HG03196 (cell line): ENCODE results near the gene PID1.

Source experiments
- ATAC-seq: cut with Tn5 transposase; IDR thresholded peaks from one replicate; pipeline ENCODE4 v1.9.1; 2021; ENCODE audit not compliant: unreplicated experiment

Gene PID1

GRCh38 chr2:229037621-229038020, 233.5 kb downstream of the PID1 start:
- no peak for ATAC-seq

- no peak for ATAC-seq
Observed at GRCh38 chr2:229033816-229034215, 237.3 kb downstream of the PID1 start.

GRCh38 chr2:229032608-229033234, 238.4 kb downstream of the PID1 start:
- no peak for ATAC-seq

- ATAC-seq: no peak
Observed at GRCh38 chr2:229027353-229028105, 243.6 kb downstream of the PID1 start.

GRCh38 chr2:229025653-229026052, 245.4 kb downstream of the PID1 start:
- no peak for ATAC-seq

GRCh38 chr2:229022652-229023051, 248.4 kb downstream of the PID1 start:
- no peak for ATAC-seq

- ATAC-seq: no peak
Observed at GRCh38 chr2:229022071-229022470, 249.0 kb downstream of the PID1 start.

- no peak for ATAC-seq
Observed at GRCh38 chr2:229009816-229010215, 261.3 kb downstream of the PID1 start.

- no peak for ATAC-seq
Observed at GRCh38 chr2:229003256-229003655, 267.8 kb downstream of the PID1 start.

GRCh38 chr2:229001196-229001595, 269.9 kb downstream of the PID1 start:
- no peak for ATAC-seq

- no peak for ATAC-seq
Observed at GRCh38 chr2:228999326-228999725, 271.8 kb downstream of the PID1 start.

- ATAC-seq: no peak
Observed at GRCh38 chr2:228988786-228989185, 282.3 kb downstream of the PID1 start.

- ATAC-seq: no peak
Observed at GRCh38 chr2:228987441-228988155, 283.5 kb downstream of the PID1 start.

GRCh38 chr2:228986961-228987360, 284.1 kb downstream of the PID1 start:
- no peak for ATAC-seq

GRCh38 chr2:228983700-228984099, 287.4 kb downstream of the PID1 start:
- no peak for ATAC-seq

GRCh38 chr2:228974169-228974568, 296.9 kb downstream of the PID1 start:
- no peak for ATAC-seq
